Type B pancreatic cell (in vitro differentiated cells): Measurements from ENCODE around the gene LIN28B. TPM values are rescaled to one million over a fixed set of nuclear protein-coding genes. Genes with fewer than 3 reads are reported as not detected.
A peak's percentile ranks its signal among the peaks of the same experiment; 100 is the strongest.
"Not testable (repeated sequence)": the region's sequence is repeated elsewhere in the genome, so short reads cannot be mapped to it uniquely, and the experiment has no call there.

Experiments
- DNase-seq: peaks from one replicate; pipeline ENCODE4 v3.0.0; 2021; ENCODE audit warnings: mixed read lengths; ENCODE audit not compliant: unreplicated experiment; ENCODE audit errors: extremely low spot score
- H3K27ac Mint-ChIP-seq: 2 replicates; pipeline ENCODE4 v1.8.0; 2021; ENCODE audit warnings: mild to moderate bottlenecking, mixed read lengths
- H3K27me3 Mint-ChIP-seq: 2 replicates; pipeline ENCODE4 v1.8.0; 2021; ENCODE audit warnings: mixed read lengths
- H3K36me3 Mint-ChIP-seq: 2 replicates; pipeline ENCODE4 v1.8.0; 2021; ENCODE audit warnings: mixed read lengths
- H3K4me1 Mint-ChIP-seq: one replicate; pipeline ENCODE4 v1.8.0; 2021; ENCODE audit warnings: mixed read lengths; ENCODE audit not compliant: unreplicated experiment
- H3K4me3 Mint-ChIP-seq: 2 replicates; pipeline ENCODE4 v1.8.0; 2021; ENCODE audit warnings: mild to moderate bottlenecking, mixed read lengths
- H3K9me3 Mint-ChIP-seq: 2 replicates; pipeline ENCODE4 v1.8.0; 2021; ENCODE audit warnings: mixed read lengths
- total RNA-seq: library from RNA; stranded (reverse); gene quantifications from 2 replicates; pipeline ENCODE4 v1.2.1, GENCODE V29; 2021; ENCODE audit warnings: low replicate concordance
- TF ChIP-seq, protein P1 (sequence below): fragments of 200-600 bp; sonication (generic); conservative IDR thresholded peaks from 2 replicates; pipeline ENCODE4 v1.5.0; 2021; ENCODE audit warnings: antibody characterized with exemption, mild to moderate bottlenecking

The LIN28B gene
- total RNA-seq, 1 donor from 2014 or later: 22.3 TPM

DNA sequence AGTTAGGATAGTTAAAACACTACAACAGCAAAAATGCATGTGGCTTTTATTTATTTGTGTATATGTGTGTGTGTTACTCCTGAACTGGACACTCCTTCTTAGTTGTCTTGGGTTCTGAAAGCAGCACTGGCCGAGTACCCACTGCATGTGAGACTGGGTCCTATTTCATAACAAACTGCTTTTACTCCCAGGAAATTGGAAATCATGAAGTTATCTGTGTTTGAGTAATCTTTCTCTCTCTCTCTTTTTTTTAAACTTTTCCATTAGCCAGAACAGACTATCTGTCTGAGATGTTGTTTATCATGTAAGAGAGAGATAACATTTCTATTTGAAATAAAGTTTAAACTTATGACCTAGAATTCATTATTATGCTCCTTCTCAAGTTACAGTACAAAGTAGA, 110.4 kb downstream of the LIN28B start:
- no peaks in the 10 kb centered on the region for H3K9me3 Mint-ChIP-seq
- no peak overlapping the region for H3K4me3 Mint-ChIP-seq
- H3K36me3 Mint-ChIP-seq: no peaks in the 10 kb centered on the region
- H3K4me1 Mint-ChIP-seq: peaks cover 27% of the 10 kb centered on the region
- no peak for DNase-seq
- H3K27me3 Mint-ChIP-seq: no peaks in the 10 kb centered on the region
- TF ChIP-seq, protein P1, sequence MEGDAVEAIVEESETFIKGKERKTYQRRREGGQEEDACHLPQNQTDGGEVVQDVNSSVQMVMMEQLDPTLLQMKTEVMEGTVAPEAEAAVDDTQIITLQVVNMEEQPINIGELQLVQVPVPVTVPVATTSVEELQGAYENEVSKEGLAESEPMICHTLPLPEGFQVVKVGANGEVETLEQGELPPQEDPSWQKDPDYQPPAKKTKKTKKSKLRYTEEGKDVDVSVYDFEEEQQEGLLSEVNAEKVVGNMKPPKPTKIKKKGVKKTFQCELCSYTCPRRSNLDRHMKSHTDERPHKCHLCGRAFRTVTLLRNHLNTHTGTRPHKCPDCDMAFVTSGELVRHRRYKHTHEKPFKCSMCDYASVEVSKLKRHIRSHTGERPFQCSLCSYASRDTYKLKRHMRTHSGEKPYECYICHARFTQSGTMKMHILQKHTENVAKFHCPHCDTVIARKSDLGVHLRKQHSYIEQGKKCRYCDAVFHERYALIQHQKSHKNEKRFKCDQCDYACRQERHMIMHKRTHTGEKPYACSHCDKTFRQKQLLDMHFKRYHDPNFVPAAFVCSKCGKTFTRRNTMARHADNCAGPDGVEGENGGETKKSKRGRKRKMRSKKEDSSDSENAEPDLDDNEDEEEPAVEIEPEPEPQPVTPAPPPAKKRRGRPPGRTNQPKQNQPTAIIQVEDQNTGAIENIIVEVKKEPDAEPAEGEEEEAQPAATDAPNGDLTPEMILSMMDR: no peak
- no peak overlapping the region for H3K27ac Mint-ChIP-seq

GRCh38 chr6:105068407-105068806, 111.5 kb downstream of the LIN28B start:
- no peak for DNase-seq
- no peak overlapping the region for H3K27ac Mint-ChIP-seq
- TF ChIP-seq, protein P1: no peak
- no peaks in the 10 kb centered on the region for H3K27me3 Mint-ChIP-seq
- peaks cover 3% of the 10 kb centered on the region for H3K36me3 Mint-ChIP-seq
- H3K9me3 Mint-ChIP-seq: no peaks in the 10 kb centered on the region
- peaks cover 30% of the 10 kb centered on the region for H3K4me1 Mint-ChIP-seq
- H3K4me3 Mint-ChIP-seq: no peak overlapping the region

DNA sequence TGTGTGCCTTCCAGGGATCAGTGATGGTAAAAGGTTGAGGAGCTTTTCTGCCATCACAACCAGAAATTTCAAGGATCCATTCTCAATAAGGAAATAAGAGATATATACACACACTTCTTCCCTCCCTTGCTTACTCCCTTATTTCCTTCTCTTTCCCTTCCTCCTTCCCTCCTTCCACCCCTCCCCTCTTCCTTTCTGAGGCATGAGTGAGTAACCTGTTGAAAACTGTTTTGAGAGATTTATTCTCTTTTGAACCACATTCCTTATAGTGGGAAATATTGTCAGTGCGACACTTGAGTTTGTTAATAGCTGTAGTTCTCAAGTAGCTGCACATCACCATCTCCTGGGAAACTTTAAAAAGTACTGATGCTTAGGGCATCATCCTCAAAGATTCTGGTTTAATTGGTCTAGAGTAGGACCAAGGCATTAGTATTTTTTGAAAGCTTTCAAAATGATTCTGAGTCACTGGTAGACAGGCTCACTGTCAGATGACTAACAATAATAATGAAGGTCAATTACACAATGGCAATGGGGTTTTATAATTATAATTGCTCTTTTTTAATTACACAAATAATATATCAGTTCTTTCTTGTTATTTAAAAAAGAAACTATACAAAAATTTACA, 113.0 kb downstream of the LIN28B start:
- Mint-ChIP-seq H3K9me3 (no peaks in the 10 kb centered on the region), H3K27ac (peak overlapping the region; percentile 12), H3K4me1 (peaks cover 30% of the 10 kb centered on the region), H3K36me3 (peaks cover 4% of the 10 kb centered on the region), H3K4me3 (no peak overlapping the region), H3K27me3 (no peaks in the 10 kb centered on the region)
- DNase-seq: no peak
- TF ChIP-seq, protein P1: no peak

DNA sequence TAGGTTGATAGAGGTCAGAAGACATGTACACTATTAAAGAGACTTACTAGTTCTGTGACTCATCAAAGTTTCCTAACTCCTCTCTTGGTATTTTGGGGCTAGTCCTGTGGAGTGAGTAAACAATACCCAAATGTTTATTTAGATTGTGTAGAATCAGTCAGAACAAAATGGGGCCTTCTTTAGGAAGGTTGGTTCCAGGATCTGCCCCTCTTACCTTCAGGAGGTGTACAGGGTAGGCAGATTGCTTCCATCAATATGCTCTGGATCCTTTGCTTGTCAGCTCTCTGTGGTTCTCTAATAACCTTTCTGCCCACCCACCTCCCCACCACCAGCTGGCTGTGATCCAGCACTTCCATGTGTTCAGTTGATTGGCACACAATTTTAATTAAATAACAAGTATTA, 115.9 kb downstream of the LIN28B start:
- Mint-ChIP-seq H3K36me3 (peaks cover 4% of the 10 kb centered on the region), H3K4me3 (no peak overlapping the region), H3K9me3 (no peaks in the 10 kb centered on the region), H3K4me1 (peaks cover 11% of the 10 kb centered on the region), H3K27me3 (no peaks in the 10 kb centered on the region), H3K27ac (no peak overlapping the region)
- TF ChIP-seq, protein P1: no peak
- DNase-seq: no peak

DNA sequence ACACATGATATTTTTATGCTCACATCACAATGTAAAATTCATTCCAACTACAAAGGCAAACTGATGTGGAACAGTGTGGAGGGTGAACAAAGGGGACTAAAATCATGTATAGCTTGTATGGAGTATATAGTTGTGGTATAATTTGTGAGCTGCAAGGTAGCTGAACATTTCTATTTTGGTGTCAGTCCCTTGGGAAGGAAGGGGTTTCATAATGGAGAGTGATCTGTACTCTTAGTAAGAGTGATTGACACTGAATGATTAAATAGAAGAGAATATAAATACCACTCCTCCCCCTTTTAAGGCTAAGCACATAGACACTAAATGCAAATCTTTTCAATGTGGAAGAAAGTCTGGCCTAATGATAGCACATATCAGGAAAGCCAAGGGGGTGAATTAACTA, 118.3 kb downstream of the LIN28B start:
- Mint-ChIP-seq H3K4me1 (peaks cover 5% of the 10 kb centered on the region), H3K9me3 (no peaks in the 10 kb centered on the region), H3K27me3 (no peaks in the 10 kb centered on the region), H3K36me3 (peaks cover 10% of the 10 kb centered on the region), H3K4me3 (no peak overlapping the region), H3K27ac (no peak overlapping the region)
- no peak for DNase-seq
- TF ChIP-seq, protein P1: no peak

DNA sequence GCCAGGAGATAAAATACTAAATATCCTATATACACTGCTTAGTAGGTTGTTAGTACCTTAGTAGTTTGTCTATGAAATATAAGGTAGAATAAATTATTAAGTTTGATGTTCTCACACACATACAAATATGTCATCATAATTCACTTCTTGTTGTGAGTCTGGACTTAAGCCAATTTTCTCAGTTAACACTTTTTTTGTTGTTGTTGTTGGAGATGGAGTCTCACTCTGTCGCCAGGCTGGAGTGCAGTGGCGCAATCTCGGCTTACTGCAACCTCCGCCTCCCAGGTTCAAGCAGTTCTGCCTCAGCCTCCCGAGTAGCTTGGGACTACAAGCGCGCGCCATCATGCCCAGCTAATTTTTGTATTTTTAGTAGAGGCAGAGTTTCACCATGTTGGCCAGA, 119.5 kb downstream of the LIN28B start:
- not testable (repeated sequence) for H3K27ac Mint-ChIP-seq

More for the DNA sequence above, 119.5 kb downstream of the LIN28B start:
- DNase-seq, H3K9me3 Mint-ChIP-seq, H3K36me3 Mint-ChIP-seq, H3K4me3 Mint-ChIP-seq, H3K27me3 Mint-ChIP-seq, H3K4me1 Mint-ChIP-seq: not testable (repeated sequence)
